ENCODE data around the gene WDR11. TPM values are rescaled to one million over a fixed set of nuclear protein-coding genes. Genes with fewer than 3 reads are reported as not detected.

WDR11 gene
- total RNA-seq, 1 donor from 2014 or later = 74.1 TPM

DNA sequence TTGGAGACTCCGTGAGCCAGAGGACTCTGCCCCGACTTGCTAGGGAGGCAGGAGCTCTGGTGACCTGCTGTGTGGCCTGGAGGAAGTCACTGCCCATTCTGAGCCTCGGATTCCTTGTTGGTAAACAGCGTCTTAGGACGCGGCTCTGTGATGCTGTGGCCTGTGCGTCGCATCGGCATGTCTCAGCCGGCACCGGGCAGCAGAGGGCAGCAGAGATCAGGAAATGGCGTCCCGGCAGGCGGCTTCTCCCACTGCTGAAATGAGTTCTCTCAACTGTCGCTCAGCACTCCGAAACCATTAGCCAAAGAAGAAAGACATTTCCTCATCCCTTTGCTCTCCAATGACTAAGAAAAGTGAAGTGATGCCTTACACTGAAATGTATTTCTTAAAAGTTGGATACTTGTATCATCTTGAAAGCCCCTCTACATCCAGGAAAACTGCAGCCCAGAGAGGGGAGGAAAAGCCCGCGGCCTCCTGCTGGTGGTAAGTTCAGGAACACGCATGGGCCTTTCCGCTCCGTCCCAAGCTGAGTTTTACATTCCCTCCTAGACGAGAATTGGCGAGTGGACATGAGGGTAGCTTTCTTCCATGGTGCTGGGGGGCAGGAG lies 91.7 kb downstream of the WDR11 start:
- Mint-ChIP-seq H3K27ac (ENCODE audit: unreplicated experiment) (no peak overlapping the region), H3K4me3 (ENCODE audit: unreplicated experiment) (no peak overlapping the region), H3K9me3 (ENCODE audit: unreplicated experiment) (no peaks in the 10 kb centered on the region), H3K27me3 (ENCODE audit: unreplicated experiment) (peaks cover 5% of the 10 kb centered on the region), H3K4me1 (ENCODE audit: low read depth, unreplicated experiment) (no peaks in the 10 kb centered on the region), H3K36me3 (ENCODE audit: unreplicated experiment) (no peaks in the 10 kb centered on the region)
- TF ChIP-seq, protein P1, sequence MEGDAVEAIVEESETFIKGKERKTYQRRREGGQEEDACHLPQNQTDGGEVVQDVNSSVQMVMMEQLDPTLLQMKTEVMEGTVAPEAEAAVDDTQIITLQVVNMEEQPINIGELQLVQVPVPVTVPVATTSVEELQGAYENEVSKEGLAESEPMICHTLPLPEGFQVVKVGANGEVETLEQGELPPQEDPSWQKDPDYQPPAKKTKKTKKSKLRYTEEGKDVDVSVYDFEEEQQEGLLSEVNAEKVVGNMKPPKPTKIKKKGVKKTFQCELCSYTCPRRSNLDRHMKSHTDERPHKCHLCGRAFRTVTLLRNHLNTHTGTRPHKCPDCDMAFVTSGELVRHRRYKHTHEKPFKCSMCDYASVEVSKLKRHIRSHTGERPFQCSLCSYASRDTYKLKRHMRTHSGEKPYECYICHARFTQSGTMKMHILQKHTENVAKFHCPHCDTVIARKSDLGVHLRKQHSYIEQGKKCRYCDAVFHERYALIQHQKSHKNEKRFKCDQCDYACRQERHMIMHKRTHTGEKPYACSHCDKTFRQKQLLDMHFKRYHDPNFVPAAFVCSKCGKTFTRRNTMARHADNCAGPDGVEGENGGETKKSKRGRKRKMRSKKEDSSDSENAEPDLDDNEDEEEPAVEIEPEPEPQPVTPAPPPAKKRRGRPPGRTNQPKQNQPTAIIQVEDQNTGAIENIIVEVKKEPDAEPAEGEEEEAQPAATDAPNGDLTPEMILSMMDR (IDR thresholded peaks at IDR 0.05; ENCODE audit: partially characterized antibody, unreplicated experiment) = peak; percentile 88
- DNase-seq = peak; percentile 92

DNA sequence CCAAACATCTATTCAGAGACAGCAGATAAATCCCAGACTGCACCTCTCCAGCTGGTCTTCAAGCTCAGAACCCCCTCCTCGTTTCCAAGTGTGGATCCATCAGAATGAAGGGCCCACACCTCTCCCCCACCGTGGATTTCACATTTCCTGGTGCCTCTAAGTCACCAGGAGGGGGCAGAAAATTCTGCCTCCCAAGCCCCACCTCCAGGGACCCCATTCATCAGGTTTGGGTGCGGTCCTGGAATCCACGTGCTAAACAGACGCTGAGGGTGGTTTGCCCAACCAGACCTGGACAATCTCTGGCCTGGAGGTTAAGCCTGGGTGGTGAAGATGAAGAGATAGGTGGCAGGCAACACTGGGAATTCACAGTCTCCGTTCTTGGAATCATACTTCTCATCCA lies 92.4 kb downstream of the WDR11 start:
- no peak for DNase-seq
- H3K27ac Mint-ChIP-seq (ENCODE audit: unreplicated experiment) = no peak overlapping the region
- TF ChIP-seq, protein P1 (IDR thresholded peaks at IDR 0.05; ENCODE audit: partially characterized antibody, unreplicated experiment) = no peak
- no peak overlapping the region for H3K4me3 Mint-ChIP-seq (ENCODE audit: unreplicated experiment)
- no peaks in the 10 kb centered on the region for H3K36me3 Mint-ChIP-seq (ENCODE audit: unreplicated experiment)
- H3K9me3 Mint-ChIP-seq (ENCODE audit: unreplicated experiment) = peaks cover under 1% of the 10 kb centered on the region
- H3K4me1 Mint-ChIP-seq (ENCODE audit: low read depth, unreplicated experiment) = no peaks in the 10 kb centered on the region
- H3K27me3 Mint-ChIP-seq (ENCODE audit: unreplicated experiment) = peaks cover 5% of the 10 kb centered on the region

DNA sequence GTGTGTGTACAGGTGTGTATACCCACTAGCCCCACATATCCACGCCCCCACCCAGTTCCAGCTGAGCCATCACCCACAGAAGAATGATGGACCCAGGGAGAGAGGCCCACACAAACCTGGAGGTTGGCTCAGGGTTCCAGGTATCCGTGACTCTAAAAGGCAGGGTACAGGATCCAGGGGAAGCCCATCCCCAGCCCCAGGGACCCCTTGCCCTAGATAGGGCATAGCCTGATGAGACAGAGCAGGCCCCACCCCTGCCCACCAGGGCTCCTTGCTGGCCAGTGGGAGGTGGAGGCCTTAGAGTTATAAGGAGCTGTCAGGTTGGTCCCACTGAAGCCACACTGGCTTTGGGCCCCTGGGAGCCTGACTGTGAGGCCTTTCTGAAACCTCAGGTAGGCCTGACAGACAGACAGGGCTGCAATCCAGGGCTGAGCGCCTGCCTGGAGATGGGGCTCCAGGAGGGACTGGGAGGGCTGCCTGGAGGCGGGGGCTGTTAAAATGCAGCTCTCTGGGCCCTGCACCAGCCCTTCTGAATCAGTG lies 93.5 kb downstream of the WDR11 start:
- peaks cover 5% of the 10 kb centered on the region for H3K27me3 Mint-ChIP-seq (ENCODE audit: unreplicated experiment)
- TF ChIP-seq, protein P1 (IDR thresholded peaks at IDR 0.05; ENCODE audit: partially characterized antibody, unreplicated experiment) = no peak
- H3K4me3 Mint-ChIP-seq (ENCODE audit: unreplicated experiment) = no peak overlapping the region
- DNase-seq = no peak
- H3K9me3 Mint-ChIP-seq (ENCODE audit: unreplicated experiment) = peaks cover 3% of the 10 kb centered on the region
- no peak overlapping the region for H3K27ac Mint-ChIP-seq (ENCODE audit: unreplicated experiment)
- no peaks in the 10 kb centered on the region for H3K4me1 Mint-ChIP-seq (ENCODE audit: low read depth, unreplicated experiment)
- no peaks in the 10 kb centered on the region for H3K36me3 Mint-ChIP-seq (ENCODE audit: unreplicated experiment)

DNA sequence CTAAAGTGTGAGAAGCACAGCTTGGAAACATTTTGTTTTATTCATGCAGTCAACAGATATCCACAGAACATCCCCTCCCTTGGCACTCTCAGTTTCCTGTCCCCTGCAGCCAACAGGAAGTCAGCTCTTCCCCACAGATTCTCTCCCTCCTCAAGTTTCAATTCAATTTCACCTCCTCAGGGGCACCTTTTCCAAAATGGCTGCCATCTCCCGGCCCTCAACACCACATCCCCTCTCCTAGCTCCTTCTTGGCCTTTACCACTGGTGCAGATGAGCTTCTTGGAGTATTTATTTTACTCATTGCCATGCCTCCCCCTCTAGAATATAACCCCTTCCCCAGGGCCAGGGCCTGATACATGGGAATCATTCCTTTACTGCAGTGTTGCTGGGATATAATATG lies 94.0 kb downstream of the WDR11 start:
- no peak for DNase-seq
- H3K27ac Mint-ChIP-seq (ENCODE audit: unreplicated experiment) = no peak overlapping the region
- H3K27me3 Mint-ChIP-seq (ENCODE audit: unreplicated experiment) = peaks cover 4% of the 10 kb centered on the region
- H3K4me3 Mint-ChIP-seq (ENCODE audit: unreplicated experiment) = no peak overlapping the region
- no peaks in the 10 kb centered on the region for H3K36me3 Mint-ChIP-seq (ENCODE audit: unreplicated experiment)
- TF ChIP-seq, protein P1 (IDR thresholded peaks at IDR 0.05; ENCODE audit: partially characterized antibody, unreplicated experiment) = no peak
- peaks cover 3% of the 10 kb centered on the region for H3K9me3 Mint-ChIP-seq (ENCODE audit: unreplicated experiment)
- H3K4me1 Mint-ChIP-seq (ENCODE audit: low read depth, unreplicated experiment) = peaks cover under 1% of the 10 kb centered on the region

DNA sequence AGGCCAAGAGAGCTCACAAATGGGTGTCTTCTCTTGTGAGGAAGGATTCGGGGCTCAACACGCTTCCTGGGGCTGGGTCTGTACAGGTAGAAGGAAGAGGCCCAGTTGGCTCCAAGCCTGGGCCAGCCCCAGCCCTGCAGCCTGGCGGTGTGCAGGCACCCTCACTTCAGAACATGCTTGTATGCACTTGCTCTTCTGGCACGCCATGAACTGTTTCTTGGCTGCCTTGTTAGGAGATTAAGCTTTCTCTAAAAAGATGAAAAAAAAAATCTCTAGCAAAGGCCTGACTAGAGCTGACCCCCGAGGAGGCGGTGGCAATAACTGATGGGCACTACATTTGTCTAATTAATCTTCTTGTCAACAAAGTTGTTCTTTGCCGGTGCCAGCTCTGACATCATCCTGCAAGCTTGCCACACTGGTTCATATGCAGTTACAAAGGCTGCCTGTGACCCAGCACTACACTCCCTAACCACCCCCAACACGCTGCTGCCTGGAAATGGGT lies 94.7 kb downstream of the WDR11 start:
- TF ChIP-seq, protein P1 (IDR thresholded peaks at IDR 0.05; ENCODE audit: partially characterized antibody, unreplicated experiment) = no peak
- H3K4me3 Mint-ChIP-seq (ENCODE audit: unreplicated experiment) = no peak overlapping the region
- H3K9me3 Mint-ChIP-seq (ENCODE audit: unreplicated experiment) = peaks cover 3% of the 10 kb centered on the region
- peaks cover 4% of the 10 kb centered on the region for H3K27me3 Mint-ChIP-seq (ENCODE audit: unreplicated experiment)
- H3K27ac Mint-ChIP-seq (ENCODE audit: unreplicated experiment) = no peak overlapping the region
- H3K36me3 Mint-ChIP-seq (ENCODE audit: unreplicated experiment) = no peaks in the 10 kb centered on the region
- peaks cover 1% of the 10 kb centered on the region for H3K4me1 Mint-ChIP-seq (ENCODE audit: low read depth, unreplicated experiment)
- no peak for DNase-seq
